Suprapubic skin (tissue), 4 donors: ENCODE results near the gene IFT27.

Experiments used
- POLR2A ChIP-seq, 2 donors: fragments of 450-650 bp; IDR thresholded peaks; one replicate each; pipeline ENCODE4 v1.6.1; 2017; ENCODE audit warnings: antibody characterized with exemption in 2 of 2, mild to moderate bottlenecking in 2 of 2, moderate library complexity in 2 of 2
- POLR2AphosphoS5 ChIP-seq, 3 donors: sonication (generic); formaldehyde crosslinking; IDR thresholded peaks; one replicate each; pipeline ENCODE4 v1.6.1; 2017; ENCODE audit warnings: antibody characterized with exemption in 3 of 3
- TF ChIP-seq, protein P1 (sequence below), 2 donors: fragments of 200-600 bp in 1 of 2; fragments of 450-650 bp in 1 of 2; sonication (generic) in 1 of 2; IDR thresholded peaks; one replicate each; pipeline ENCODE4 v1.5.1; 2016 to 2019; ENCODE audit warnings: antibody characterized with exemption in 2 of 2, mild to moderate bottlenecking in 1 of 2, moderate library complexity in 1 of 2

DNA sequence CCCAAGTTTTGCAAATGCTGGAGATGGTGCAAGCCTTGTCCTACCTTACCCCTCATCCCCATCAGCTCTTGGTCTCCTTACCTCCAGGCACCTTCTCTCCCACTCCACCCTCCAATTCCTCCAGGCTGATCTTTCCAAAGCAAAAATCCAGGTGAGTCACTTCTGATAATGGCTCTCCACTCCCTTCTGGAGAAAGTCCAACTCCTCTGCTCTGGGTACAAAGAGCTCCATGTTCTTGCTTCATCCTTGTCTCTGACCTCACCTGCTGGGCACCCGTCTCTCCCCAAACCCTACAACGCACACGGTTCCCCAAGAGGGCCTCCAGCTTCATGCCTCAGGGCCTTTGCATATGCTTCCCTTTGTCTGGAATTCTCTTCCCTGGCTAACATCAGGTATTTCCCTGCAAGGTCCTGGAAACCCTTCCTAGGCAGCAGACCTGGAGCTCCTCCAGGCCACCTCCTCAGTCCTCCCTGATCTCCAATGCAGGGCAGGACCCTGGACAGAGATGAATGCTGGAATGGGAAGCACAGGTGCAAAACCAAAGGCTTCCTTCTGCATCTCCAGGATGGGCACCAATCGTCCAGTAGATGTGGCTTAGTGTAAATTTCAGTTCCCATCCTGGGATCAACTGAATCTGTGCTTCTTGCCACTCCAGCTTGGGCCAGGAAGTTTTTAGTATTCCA is 22.7 kb downstream of the IFT27 start:
- TF ChIP-seq POLR2AphosphoS5 (IDR thresholded peaks at IDR 0.05) (no peak), POLR2A (IDR thresholded peaks at IDR 0.05) (no peak)
- TF ChIP-seq, protein P1, sequence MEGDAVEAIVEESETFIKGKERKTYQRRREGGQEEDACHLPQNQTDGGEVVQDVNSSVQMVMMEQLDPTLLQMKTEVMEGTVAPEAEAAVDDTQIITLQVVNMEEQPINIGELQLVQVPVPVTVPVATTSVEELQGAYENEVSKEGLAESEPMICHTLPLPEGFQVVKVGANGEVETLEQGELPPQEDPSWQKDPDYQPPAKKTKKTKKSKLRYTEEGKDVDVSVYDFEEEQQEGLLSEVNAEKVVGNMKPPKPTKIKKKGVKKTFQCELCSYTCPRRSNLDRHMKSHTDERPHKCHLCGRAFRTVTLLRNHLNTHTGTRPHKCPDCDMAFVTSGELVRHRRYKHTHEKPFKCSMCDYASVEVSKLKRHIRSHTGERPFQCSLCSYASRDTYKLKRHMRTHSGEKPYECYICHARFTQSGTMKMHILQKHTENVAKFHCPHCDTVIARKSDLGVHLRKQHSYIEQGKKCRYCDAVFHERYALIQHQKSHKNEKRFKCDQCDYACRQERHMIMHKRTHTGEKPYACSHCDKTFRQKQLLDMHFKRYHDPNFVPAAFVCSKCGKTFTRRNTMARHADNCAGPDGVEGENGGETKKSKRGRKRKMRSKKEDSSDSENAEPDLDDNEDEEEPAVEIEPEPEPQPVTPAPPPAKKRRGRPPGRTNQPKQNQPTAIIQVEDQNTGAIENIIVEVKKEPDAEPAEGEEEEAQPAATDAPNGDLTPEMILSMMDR (IDR thresholded peaks at IDR 0.05) = no peak
